HEK293 (cell line): ENCODE data around the gene MALL.
A peak's percentile ranks its signal among the peaks of the same experiment; 100 is the strongest.

Experiments used
- CTCF ChIA-PET: fragments of 350-600 bp; formaldehyde crosslinking; extraction: SDS; loops from one replicate; lab custom pipeline; 2021; ENCODE audit warnings: antibody characterized with exemption; lab: Yijun Ruan, JAX
- POLR2A ChIA-PET: fragments of 300-600 bp; formaldehyde crosslinking; extraction: SDS; loops from one replicate; lab custom pipeline; 2020; ENCODE audit warnings: antibody characterized with exemption, inconsistent platforms; lab: Yijun Ruan, JAX
- H3K27ac ChIP-seq: fragments of 200-500 bp; sonication (Bioruptor generic); 2 replicates; pipeline ENCODE4 v1.5.1; 2014; ENCODE audit warnings: low read depth, low read length, control low read depth, inconsistent platforms; ENCODE audit errors: extremely low read depth
- H3K36me3 ChIP-seq, 2 experiments: fragments of 200-500 bp in 1 of 2; sonication (Bioruptor generic) in 1 of 2; 1 replicate in 1 of 2; 2 replicates in 1 of 2; pipeline ENCODE4 v1.5.1; 2014 to 2017; ENCODE audit warnings: inconsistent platforms in 2 of 2, low read length in 2 of 2; ENCODE audit not compliant: control insufficient read depth in 2 of 2, insufficient read depth in 1 of 2
- H3K4me1 ChIP-seq: fragments of 200-500 bp; sonication (Bioruptor generic); 2 replicates; pipeline ENCODE4 v1.5.1; 2014; ENCODE audit warnings: mild to moderate bottlenecking, low read length, inconsistent platforms; ENCODE audit not compliant: control insufficient read depth, insufficient read depth
- H3K4me3 ChIP-seq: 2 replicates; pipeline ENCODE4 v1.5.1; 2011; ENCODE audit warnings: low read depth, mild to moderate bottlenecking, control low read depth, low read length, moderate library complexity
- H3K9me3 ChIP-seq: fragments of 200-500 bp; sonication (Bioruptor generic); 2 replicates; pipeline ENCODE4 v1.5.1; 2014; ENCODE audit warnings: low read depth, low read length, inconsistent platforms; ENCODE audit not compliant: control insufficient read depth, insufficient read depth
- BCL11A ChIP-seq: fragments of 450-650 bp; formaldehyde crosslinking; IDR thresholded peaks from 2 replicates; pipeline ENCODE4 v1.5.1; 2016; ENCODE audit warnings: low read depth, missing biosample characterization, missing genetic modification characterization
- MYNN ChIP-seq: fragments of 450-650 bp; formaldehyde crosslinking; IDR thresholded peaks from 2 replicates; pipeline ENCODE4 v1.5.1; 2016; ENCODE audit warnings: missing biosample characterization, missing genetic modification characterization, borderline replicate concordance
- OVOL3 ChIP-seq: fragments of 450-650 bp; formaldehyde crosslinking; IDR thresholded peaks from 2 replicates; pipeline ENCODE4 v1.5.1; 2016; ENCODE audit warnings: missing biosample characterization, missing genetic modification characterization
- ZBTB48 ChIP-seq: fragments of 450-650 bp; formaldehyde crosslinking; IDR thresholded peaks from 2 replicates; pipeline ENCODE4 v1.5.1; 2016; ENCODE audit warnings: missing biosample characterization, missing genetic modification characterization
- ZBTB8A ChIP-seq: fragments of 450-650 bp; formaldehyde crosslinking; IDR thresholded peaks from 2 replicates; pipeline ENCODE4 v1.5.1; 2016; ENCODE audit warnings: missing biosample characterization, missing genetic modification characterization
- ZFP3 ChIP-seq: fragments of 450-650 bp; formaldehyde crosslinking; IDR thresholded peaks from 2 replicates; pipeline ENCODE4 v1.5.1; 2016; ENCODE audit warnings: low read depth, missing biosample characterization, missing genetic modification characterization
- ZNF157 ChIP-seq: fragments of 450-650 bp; formaldehyde crosslinking; IDR thresholded peaks from 2 replicates; pipeline ENCODE4 v1.5.1; 2016; ENCODE audit warnings: missing biosample characterization, missing genetic modification characterization
- ZNF16 ChIP-seq: fragments of 450-650 bp; formaldehyde crosslinking; IDR thresholded peaks from 2 replicates; pipeline ENCODE4 v1.5.1; 2016; ENCODE audit warnings: low read depth, missing biosample characterization, missing genetic modification characterization
- ZNF24 ChIP-seq: fragments of 450-650 bp; formaldehyde crosslinking; IDR thresholded peaks from 2 replicates; pipeline ENCODE4 v1.5.1; 2016; ENCODE audit warnings: missing biosample characterization, missing genetic modification characterization
- ZNF341 ChIP-seq: fragments of 450-650 bp; formaldehyde crosslinking; IDR thresholded peaks from 2 replicates; pipeline ENCODE4; 2016; ENCODE audit warnings: low read depth, missing biosample characterization, missing genetic modification characterization
- ZNF501 ChIP-seq: fragments of 450-650 bp; formaldehyde crosslinking; IDR thresholded peaks from 2 replicates; pipeline ENCODE4 v1.5.1; 2016; ENCODE audit warnings: missing biosample characterization, missing genetic modification characterization
- ZNF521 ChIP-seq: fragments of 450-650 bp; formaldehyde crosslinking; IDR thresholded peaks from 2 replicates; pipeline ENCODE4 v1.5.1; 2017; ENCODE audit warnings: missing biosample characterization, mild to moderate bottlenecking, missing genetic modification characterization
- ZNF548 ChIP-seq: fragments of 450-650 bp; formaldehyde crosslinking; IDR thresholded peaks from 2 replicates; pipeline ENCODE4 v1.5.1; 2016; ENCODE audit warnings: missing biosample characterization, missing genetic modification characterization
- ZNF600 ChIP-seq: fragments of 450-650 bp; formaldehyde crosslinking; IDR thresholded peaks from 2 replicates; pipeline ENCODE4 v1.5.1; 2016; ENCODE audit warnings: missing biosample characterization, missing genetic modification characterization
- ZNF658 ChIP-seq: fragments of 450-650 bp; formaldehyde crosslinking; IDR thresholded peaks from 2 replicates; pipeline ENCODE4; 2016; ENCODE audit warnings: missing biosample characterization, missing genetic modification characterization
- ZNF777 ChIP-seq: fragments of 450-650 bp; formaldehyde crosslinking; IDR thresholded peaks from 2 replicates; pipeline ENCODE4 v1.5.1; 2017; ENCODE audit warnings: missing biosample characterization, missing genetic modification characterization, borderline replicate concordance
- TF ChIP-seq, protein P1 (sequence below): fragments of 450-650 bp; IDR thresholded peaks from 2 replicates; pipeline ENCODE4 v1.5.1; 2018; ENCODE audit warnings: missing biosample characterization, missing genetic modification characterization
- TF ChIP-seq, protein P2 (sequence below): fragments of 450-650 bp; formaldehyde crosslinking; IDR thresholded peaks from 2 replicates; pipeline ENCODE4 v1.5.1; 2016; ENCODE audit warnings: missing biosample characterization, missing genetic modification characterization
- TF ChIP-seq, protein P3 (sequence below): fragments of 450-650 bp; formaldehyde crosslinking; IDR thresholded peaks from 2 replicates; pipeline ENCODE4 v1.5.1; 2016; ENCODE audit warnings: missing biosample characterization, missing genetic modification characterization
- TF ChIP-seq, protein P4 (sequence below): fragments of 450-650 bp; formaldehyde crosslinking; IDR thresholded peaks from 2 replicates; pipeline ENCODE4 v1.5.1; 2016; ENCODE audit warnings: missing biosample characterization, missing genetic modification characterization
- TF ChIP-seq, protein P5 (sequence below): fragments of 450-650 bp; formaldehyde crosslinking; IDR thresholded peaks from 2 replicates; pipeline ENCODE4 v1.5.1; 2017; ENCODE audit warnings: missing biosample characterization, missing genetic modification characterization

The MALL gene

DNA sequence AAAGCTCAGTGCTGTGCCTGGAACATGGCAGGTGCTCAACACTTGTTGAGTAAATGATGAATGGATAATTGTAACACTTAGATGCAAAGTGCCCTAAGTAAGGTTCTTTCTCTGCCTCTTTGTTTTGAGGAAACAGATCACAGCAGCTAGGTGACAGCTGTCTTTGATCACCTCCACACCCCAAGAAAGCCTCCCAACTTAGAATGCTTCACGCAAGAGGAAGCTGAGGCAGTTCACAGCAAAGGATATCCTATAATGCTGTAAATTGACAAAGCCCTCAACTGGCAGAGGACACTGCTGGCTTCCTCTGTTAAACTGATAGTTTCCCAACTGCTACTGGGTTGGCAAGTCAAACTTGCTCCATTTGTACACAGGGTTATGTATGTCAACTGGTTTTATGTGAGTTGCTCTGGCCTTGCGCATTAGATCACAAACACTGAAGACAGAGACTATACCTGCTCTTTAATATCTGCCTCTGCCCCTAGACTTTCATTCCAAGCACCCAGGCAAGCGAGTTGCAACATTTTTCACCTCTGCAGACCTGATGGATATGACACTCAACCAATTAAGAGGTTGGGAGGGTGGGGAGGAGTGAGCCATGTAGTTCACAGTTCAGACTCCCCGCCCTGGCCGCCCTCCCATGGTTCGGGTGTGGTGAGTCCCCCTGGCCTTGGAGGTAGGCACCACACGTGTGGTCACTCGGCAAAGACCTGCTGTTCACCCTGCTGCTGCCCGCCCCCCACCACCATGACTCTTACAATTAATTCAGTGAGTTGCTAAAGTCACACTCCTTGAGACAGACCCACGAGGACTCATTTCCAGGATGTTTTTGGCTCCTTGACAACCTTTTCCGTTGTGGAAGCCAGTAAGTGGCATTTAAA is 4.8 kb upstream of the MALL start:
- H3K4me3 ChIP-seq, result no peak overlapping the region
- POLR2A ChIA-PET, result no interaction called here
- CTCF ChIA-PET, result no interaction called here
- no peaks in the 10 kb centered on the region for H3K4me1 ChIP-seq
- no peaks in the 10 kb centered on the region for H3K9me3 ChIP-seq
- TF ChIP-seq ZNF600 (no peak), ZFP3 (tag by site-specific recombination) (no peak), ZNF521 (tag by site-specific recombination) (no peak), ZNF24 (tag by site-specific recombination) (no peak), ZBTB8A (no peak), ZNF157 (tag by site-specific recombination) (no peak), ZNF777 (no peak), OVOL3 (tag by site-specific recombination) (no peak), ZBTB48 (tag by site-specific recombination) (no peak), MYNN (tag by site-specific recombination) (no peak), ZNF501 (tag by site-specific recombination) (no peak), BCL11A (tag by site-specific recombination) (no peak)
- TF ChIP-seq, protein P1, sequence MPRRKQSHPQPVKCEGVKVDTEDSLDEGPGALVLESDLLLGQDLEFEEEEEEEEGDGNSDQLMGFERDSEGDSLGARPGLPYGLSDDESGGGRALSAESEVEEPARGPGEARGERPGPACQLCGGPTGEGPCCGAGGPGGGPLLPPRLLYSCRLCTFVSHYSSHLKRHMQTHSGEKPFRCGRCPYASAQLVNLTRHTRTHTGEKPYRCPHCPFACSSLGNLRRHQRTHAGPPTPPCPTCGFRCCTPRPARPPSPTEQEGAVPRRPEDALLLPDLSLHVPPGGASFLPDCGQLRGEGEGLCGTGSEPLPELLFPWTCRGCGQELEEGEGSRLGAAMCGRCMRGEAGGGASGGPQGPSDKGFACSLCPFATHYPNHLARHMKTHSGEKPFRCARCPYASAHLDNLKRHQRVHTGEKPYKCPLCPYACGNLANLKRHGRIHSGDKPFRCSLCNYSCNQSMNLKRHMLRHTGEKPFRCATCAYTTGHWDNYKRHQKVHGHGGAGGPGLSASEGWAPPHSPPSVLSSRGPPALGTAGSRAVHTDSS (tag by site-specific recombination), result no peak
- TF ChIP-seq, protein P2, sequence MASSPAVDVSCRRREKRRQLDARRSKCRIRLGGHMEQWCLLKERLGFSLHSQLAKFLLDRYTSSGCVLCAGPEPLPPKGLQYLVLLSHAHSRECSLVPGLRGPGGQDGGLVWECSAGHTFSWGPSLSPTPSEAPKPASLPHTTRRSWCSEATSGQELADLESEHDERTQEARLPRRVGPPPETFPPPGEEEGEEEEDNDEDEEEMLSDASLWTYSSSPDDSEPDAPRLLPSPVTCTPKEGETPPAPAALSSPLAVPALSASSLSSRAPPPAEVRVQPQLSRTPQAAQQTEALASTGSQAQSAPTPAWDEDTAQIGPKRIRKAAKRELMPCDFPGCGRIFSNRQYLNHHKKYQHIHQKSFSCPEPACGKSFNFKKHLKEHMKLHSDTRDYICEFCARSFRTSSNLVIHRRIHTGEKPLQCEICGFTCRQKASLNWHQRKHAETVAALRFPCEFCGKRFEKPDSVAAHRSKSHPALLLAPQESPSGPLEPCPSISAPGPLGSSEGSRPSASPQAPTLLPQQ (tag by site-specific recombination), result no peak
- TF ChIP-seq, protein P3, sequence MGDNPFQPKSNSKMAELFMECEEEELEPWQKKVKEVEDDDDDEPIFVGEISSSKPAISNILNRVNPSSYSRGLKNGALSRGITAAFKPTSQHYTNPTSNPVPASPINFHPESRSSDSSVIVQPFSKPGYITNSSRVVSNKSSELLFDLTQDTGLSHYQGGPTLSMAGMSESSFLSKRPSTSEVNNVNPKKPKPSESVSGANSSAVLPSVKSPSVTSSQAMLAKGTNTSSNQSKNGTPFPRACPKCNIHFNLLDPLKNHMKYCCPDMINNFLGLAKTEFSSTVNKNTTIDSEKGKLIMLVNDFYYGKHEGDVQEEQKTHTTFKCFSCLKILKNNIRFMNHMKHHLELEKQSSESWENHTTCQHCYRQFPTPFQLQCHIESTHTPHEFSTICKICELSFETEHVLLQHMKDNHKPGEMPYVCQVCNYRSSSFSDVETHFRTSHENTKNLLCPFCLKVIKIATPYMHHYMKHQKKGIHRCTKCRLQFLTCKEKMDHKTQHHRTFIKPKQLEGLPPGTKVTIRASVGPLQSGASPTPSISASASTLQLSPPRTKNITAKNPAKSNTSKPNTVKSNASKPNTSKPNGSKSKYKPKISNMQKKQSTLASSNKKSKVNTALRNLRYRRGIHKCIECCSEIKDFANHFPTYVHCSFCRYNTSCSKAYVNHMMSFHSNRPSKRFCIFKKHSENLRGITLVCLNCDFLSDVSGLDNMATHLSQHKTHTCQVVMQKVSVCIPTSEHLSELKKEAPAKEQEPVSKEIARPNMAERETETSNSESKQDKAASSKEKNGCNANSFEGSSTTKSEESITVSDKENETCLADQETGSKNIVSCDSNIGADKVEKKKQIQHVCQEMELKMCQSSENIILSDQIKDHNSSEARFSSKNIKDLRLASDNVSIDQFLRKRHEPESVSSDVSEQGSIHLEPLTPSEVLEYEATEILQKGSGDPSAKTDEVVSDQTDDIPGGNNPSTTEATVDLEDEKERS (tag by site-specific recombination), result no peak
- H3K36me3 ChIP-seq, result no peaks in the 10 kb centered on the region
- H3K27ac ChIP-seq, result no peak overlapping the region

DNA sequence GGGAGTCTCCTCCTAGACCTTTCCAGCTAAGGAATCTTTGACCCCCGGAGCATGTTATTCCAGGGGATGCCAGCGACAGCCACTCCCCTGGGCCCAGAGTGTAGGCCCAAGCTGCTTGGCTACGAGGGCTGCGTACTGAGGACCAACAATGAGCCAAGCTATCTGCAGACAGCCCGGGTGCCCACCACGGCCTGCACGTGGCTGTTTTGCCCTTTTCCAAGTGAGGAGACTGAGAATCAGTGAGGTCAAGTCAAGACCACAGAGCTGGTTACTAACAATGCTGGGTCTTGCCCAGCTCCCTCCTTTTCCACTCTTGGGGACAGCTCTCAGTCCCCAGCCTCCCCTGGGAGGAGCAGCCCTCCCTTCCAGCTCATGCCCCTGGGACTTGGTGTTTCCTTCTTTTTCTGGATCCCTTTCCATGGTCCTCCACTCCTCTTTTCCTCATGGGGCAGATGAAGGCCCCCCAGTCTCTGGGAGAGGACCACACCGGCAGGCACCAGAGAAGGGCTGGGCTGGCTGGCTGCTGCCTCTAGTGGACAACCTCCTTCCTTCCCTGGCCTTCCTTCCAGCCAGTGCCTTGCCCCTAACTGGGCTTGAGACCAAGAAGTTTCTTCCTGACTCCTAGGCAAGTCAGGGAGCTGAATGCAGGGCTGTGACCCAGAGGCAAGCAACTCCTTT is 550 bp upstream of the MALL start:
- H3K4me3 ChIP-seq, result no peak overlapping the region
- TF ChIP-seq, protein P1 (tag by site-specific recombination), result no peak
- no peak for TF ChIP-seq ZNF16
- peak; percentile 38 for TF ChIP-seq ZNF341 (tag by site-specific recombination)
- TF ChIP-seq, protein P4, sequence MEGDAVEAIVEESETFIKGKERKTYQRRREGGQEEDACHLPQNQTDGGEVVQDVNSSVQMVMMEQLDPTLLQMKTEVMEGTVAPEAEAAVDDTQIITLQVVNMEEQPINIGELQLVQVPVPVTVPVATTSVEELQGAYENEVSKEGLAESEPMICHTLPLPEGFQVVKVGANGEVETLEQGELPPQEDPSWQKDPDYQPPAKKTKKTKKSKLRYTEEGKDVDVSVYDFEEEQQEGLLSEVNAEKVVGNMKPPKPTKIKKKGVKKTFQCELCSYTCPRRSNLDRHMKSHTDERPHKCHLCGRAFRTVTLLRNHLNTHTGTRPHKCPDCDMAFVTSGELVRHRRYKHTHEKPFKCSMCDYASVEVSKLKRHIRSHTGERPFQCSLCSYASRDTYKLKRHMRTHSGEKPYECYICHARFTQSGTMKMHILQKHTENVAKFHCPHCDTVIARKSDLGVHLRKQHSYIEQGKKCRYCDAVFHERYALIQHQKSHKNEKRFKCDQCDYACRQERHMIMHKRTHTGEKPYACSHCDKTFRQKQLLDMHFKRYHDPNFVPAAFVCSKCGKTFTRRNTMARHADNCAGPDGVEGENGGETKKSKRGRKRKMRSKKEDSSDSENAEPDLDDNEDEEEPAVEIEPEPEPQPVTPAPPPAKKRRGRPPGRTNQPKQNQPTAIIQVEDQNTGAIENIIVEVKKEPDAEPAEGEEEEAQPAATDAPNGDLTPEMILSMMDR (tag by site-specific recombination), result 0 out of 2 replicates have a peak, but pooled peaks have one; percentile 21
- TF ChIP-seq, protein P5, sequence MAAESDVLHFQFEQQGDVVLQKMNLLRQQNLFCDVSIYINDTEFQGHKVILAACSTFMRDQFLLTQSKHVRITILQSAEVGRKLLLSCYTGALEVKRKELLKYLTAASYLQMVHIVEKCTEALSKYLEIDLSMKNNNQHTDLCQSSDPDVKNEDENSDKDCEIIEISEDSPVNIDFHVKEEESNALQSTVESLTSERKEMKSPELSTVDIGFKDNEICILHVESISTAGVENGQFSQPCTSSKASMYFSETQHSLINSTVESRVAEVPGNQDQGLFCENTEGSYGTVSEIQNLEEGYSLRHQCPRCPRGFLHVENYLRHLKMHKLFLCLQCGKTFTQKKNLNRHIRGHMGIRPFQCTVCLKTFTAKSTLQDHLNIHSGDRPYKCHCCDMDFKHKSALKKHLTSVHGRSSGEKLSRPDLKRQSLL (tag by site-specific recombination), result no peak
- no peak for TF ChIP-seq ZNF658
- no peak for TF ChIP-seq ZNF548 (tag by site-specific recombination)

More for the DNA sequence above, 550 bp upstream of the MALL start:
- Histone ChIP-seq H3K4me1 (no peaks in the 10 kb centered on the region), H3K9me3 (no peaks in the 10 kb centered on the region), H3K36me3 (no peaks in the 10 kb centered on the region), H3K27ac (no peak overlapping the region)
- ChIA-PET CTCF (interaction anchor here (0.6 kb wide), 2 partner anchors 8 to 31 kb away, joined by 3 to 5 read pairs; no protein-coding TSS in a partner anchor), POLR2A (interaction anchor here (0.7 kb wide), 1 partner anchor 717 kb away, joined by 5 read pairs; no protein-coding TSS in a partner anchor)
